ENCODE data around the gene PARD3.

DNA sequence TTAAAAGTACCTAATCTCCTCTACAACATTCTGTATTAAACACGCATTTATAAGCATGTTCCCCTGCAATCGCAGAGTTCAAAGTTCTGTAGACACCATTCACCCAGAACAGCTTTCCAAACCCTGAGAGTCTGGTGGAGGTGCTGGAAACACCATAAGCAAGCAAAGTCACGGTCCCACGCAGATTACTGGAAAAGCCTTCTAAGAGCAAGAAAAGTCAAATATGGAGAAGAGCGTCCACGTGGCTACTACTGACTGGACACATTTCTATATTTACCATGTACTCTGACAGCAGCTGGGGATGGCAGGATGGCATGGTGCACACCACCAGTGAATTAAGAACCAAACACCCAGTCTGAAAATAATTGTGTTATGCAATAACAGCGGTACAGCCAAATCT is 97.7 kb downstream of the PARD3 start:
- TF ChIP-seq, protein P1, sequence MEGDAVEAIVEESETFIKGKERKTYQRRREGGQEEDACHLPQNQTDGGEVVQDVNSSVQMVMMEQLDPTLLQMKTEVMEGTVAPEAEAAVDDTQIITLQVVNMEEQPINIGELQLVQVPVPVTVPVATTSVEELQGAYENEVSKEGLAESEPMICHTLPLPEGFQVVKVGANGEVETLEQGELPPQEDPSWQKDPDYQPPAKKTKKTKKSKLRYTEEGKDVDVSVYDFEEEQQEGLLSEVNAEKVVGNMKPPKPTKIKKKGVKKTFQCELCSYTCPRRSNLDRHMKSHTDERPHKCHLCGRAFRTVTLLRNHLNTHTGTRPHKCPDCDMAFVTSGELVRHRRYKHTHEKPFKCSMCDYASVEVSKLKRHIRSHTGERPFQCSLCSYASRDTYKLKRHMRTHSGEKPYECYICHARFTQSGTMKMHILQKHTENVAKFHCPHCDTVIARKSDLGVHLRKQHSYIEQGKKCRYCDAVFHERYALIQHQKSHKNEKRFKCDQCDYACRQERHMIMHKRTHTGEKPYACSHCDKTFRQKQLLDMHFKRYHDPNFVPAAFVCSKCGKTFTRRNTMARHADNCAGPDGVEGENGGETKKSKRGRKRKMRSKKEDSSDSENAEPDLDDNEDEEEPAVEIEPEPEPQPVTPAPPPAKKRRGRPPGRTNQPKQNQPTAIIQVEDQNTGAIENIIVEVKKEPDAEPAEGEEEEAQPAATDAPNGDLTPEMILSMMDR (IDR thresholded peaks at IDR 0.05), result no peak
- TF ChIP-seq POLR2A (IDR thresholded peaks at IDR 0.05), result no peak
